ENCODE data around the gene PROSER2.

Gene PROSER2

GRCh38 chr10:11869743-11870460 is 46.7 kb downstream of the PROSER2 start:
- no peak for DNase-seq

GRCh38 chr10:11870461-11870780 is 47.3 kb downstream of the PROSER2 start:
- no peak for DNase-seq

- DNase-seq: no peak
Measured at GRCh38 chr10:11870900-11871400, 47.8 kb downstream of the PROSER2 start.

GRCh38 chr10:11871466-11871865 is 48.3 kb downstream of the PROSER2 start:
- DNase-seq: no peak

GRCh38 chr10:11874568-11875493 is 51.7 kb downstream of the PROSER2 start:
- DNase-seq: peak; percentile 41

GRCh38 chr10:11875494-11876281 is 52.5 kb downstream of the PROSER2 start:
- DNase-seq: no peak

- no peak for DNase-seq
Measured at GRCh38 chr10:11876324-11876723, 53.2 kb downstream of the PROSER2 start.

GRCh38 chr10:11876805-11877590 is 53.8 kb downstream of the PROSER2 start:
- DNase-seq: no peak

GRCh38 chr10:11877591-11877905 is 54.4 kb downstream of the PROSER2 start:
- no peak for DNase-seq

GRCh38 chr10:11878776-11879175 is 55.6 kb downstream of the PROSER2 start:
- DNase-seq: no peak

GRCh38 chr10:11879387-11880094 is 56.4 kb downstream of the PROSER2 start:
- no peak for DNase-seq

- no peak for DNase-seq
Measured at GRCh38 chr10:11880151-11881029, 57.2 kb downstream of the PROSER2 start.

GRCh38 chr10:11881030-11881476 is 57.9 kb downstream of the PROSER2 start:
- DNase-seq: no peak

GRCh38 chr10:11881477-11882417 is 58.6 kb downstream of the PROSER2 start:
- no peak for DNase-seq

- DNase-seq: no peak
Measured at GRCh38 chr10:11882646-11883375, 59.7 kb downstream of the PROSER2 start.

- no peak for DNase-seq
Measured at GRCh38 chr10:11884706-11885423, 61.7 kb downstream of the PROSER2 start.

GRCh38 chr10:11885437-11886137 is 62.4 kb downstream of the PROSER2 start:
- DNase-seq: no peak

GRCh38 chr10:11886138-11886474 is 63.0 kb downstream of the PROSER2 start:
- DNase-seq: no peak

Measured in NCI-H748 treated with DMSO at 0.1 percent for 48 hours (cell line).